Omental fat pad (tissue), 4 donors: Measurements from ENCODE around the gene ANP32D. TPM values are rescaled to one million over a fixed set of nuclear protein-coding genes. Genes with fewer than 3 reads are reported as not detected.
"Not testable (repeated sequence)": the region's sequence is repeated elsewhere in the genome, so short reads cannot be mapped to it uniquely, and the experiment has no call there.

ENCODE experiments used
- ATAC-seq: fragments of 150-250 bp; one replicate; pipeline ENCODE4 v1.9.1; 2016; ENCODE audit warnings: mild to moderate bottlenecking, moderate library complexity; ENCODE audit not compliant: low FRiP score
- DNase-seq: peaks from one replicate; pipeline ENCODE4 v3.0.0-alpha.2; 2019; ENCODE audit warnings: low spot score
- total RNA-seq, 4 donors: library from RNA; depleted of rRNA; stranded (reverse); fragments of >200 nt; gene quantifications; one replicate each; pipeline ENCODE4 v1.1.0, GENCODE V29; 2016
- TF ChIP-seq, protein P1 (sequence below), 3 donors: fragments of 450-650 bp; IDR thresholded peaks; one replicate each; pipeline ENCODE4 v1.5.1; 2016 to 2017; ENCODE audit warnings: antibody characterized with exemption in 3 of 3, mild to moderate bottlenecking in 3 of 3, moderate library complexity in 2 of 3

ANP32D gene
- total RNA-seq, 4 donors from 2014 or later, result not detected

DNA sequence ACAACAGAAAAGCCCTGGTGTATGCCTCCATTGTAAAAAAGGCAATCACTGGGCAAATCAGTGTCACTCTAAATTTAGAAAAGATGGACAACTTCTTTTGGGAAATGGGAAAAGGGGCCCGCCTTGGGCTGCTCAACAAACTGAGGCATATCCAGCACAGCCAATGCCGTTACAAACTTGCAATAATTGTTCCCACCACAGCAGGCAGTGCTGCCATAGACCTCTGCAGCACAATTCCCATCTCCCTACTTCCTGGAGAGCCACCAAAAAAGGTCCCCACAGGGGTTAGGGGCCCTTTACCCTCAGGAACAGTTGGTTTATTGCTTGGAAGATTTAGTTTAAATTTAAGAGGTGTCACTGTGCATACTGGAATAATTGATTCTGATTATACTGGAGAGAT, 36.6 kb downstream of the ANP32D start:
- TF ChIP-seq, protein P1, sequence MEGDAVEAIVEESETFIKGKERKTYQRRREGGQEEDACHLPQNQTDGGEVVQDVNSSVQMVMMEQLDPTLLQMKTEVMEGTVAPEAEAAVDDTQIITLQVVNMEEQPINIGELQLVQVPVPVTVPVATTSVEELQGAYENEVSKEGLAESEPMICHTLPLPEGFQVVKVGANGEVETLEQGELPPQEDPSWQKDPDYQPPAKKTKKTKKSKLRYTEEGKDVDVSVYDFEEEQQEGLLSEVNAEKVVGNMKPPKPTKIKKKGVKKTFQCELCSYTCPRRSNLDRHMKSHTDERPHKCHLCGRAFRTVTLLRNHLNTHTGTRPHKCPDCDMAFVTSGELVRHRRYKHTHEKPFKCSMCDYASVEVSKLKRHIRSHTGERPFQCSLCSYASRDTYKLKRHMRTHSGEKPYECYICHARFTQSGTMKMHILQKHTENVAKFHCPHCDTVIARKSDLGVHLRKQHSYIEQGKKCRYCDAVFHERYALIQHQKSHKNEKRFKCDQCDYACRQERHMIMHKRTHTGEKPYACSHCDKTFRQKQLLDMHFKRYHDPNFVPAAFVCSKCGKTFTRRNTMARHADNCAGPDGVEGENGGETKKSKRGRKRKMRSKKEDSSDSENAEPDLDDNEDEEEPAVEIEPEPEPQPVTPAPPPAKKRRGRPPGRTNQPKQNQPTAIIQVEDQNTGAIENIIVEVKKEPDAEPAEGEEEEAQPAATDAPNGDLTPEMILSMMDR (IDR thresholded peaks at IDR 0.05), result no peak
- ATAC-seq (no peak), DNase-seq (no peak)

DNA sequence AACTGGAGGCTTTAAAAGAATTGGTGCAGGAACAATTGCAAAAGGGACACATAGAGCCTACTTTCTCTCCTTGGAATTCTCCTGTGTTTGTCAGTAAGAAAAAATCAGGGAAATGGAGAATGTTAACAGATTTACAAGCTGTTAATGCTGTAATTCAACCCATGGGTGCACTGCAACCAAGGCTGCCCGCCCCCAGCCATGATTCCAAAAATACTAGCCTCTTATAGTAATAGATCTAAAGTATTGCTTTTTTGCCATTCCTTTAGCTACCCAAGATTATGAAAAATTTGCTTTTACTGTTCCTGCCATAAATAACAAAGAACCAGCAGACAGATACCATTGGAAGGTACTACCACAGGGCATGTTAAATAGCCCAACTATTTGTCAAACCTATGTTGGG, 37.8 kb downstream of the ANP32D start:
- ATAC-seq (no peak), DNase-seq (no peak)
- TF ChIP-seq, protein P1 (IDR thresholded peaks at IDR 0.05), result no peak

DNA sequence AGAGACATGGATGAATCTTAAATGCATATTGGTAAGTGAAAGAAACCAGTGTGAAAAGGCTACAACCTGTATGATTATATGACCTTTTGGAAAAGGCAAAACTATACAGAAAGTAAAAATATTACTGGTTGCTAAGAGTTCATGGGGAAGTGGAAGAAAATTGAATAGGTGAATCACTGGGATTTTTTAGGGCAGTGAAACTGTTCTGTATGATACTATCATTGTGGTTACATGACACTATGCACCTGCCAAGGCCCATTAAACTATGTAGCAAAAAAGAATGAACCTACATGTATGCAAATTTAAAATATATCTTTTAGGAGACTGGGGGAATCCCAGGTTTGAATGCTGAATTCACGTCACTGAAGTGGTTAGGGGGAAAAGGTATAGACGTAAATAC, 40.5 kb downstream of the ANP32D start:
- TF ChIP-seq, protein P1 (IDR thresholded peaks at IDR 0.05), result no peak
- DNase-seq, result no peak
- ATAC-seq, result no peak

DNA sequence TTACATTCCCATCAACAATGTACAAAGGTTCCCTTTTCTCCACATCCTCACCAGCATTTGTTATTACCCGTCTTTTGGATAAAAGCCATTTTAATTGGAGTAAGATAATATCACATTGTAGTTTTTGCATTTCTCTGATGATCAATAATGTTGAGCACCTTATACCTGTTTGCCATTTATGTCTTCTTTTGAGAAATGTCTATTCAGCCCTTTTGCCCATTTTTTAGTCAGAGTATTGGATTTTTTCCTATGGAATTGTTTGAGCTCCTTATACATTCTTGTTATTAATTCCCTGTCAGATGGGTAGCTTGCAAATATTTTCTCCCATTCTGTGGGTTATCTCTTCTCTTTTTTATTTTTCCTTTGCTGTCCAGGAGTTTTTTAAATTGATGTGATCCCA, 42.4 kb downstream of the ANP32D start:
- TF ChIP-seq, protein P1 (IDR thresholded peaks at IDR 0.05), result no peak
- ATAC-seq, result no peak
- DNase-seq, result no peak

DNA sequence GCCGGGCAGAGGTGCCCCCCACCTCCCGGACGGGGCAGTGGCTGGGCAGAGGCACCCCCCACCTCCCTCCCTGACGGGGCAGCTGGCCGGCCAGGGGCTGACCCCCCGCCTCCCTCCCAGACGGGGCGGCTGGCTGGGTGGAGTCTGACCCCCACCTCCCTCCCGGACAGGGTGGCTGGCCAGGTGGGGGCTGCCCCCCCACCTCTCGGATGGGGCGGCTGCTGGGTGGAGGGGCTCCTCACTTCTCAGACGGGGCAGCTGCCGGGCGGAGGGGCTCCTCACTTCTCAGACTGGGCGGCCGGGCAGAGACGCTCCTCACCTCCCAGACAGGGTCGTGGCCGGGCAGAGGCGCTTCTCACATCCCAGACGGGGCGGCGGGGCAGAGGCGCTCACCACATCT, 48.0 kb downstream of the ANP32D start:
- ATAC-seq, DNase-seq: not testable (repeated sequence)

Other genes with a start within 250 kb of the ANP32D start
- gene ZNF641, start 121.6 kb upstream of the ANP32D start, total RNA-seq, result 10 to 100 TPM; 17.5 to 35.5 (median 20.5) TPM
- under 1 TPM in 1 of 4 donors, not detected in 3; 0.72 TPM for gene C12orf54, start 9.9 kb downstream of the ANP32D start, total RNA-seq
- gene OR8S1, start 53.1 kb downstream of the ANP32D start, total RNA-seq, result not detected
- not detected for gene LALBA, start 97.5 kb downstream of the ANP32D start, total RNA-seq
- gene KANSL2, start 209.7 kb downstream of the ANP32D start, total RNA-seq, result 10 to 100 TPM; 38.3 to 64.2 (median 49.7) TPM
- gene CCNT1, start 244.1 kb downstream of the ANP32D start, total RNA-seq, result 10 to 100 TPM; 20.7 to 45.1 (median 32.0) TPM